Peyer's patch (tissue), 4 donors: ENCODE results near the gene FITM1.

Experiments used
- CTCF ChIP-seq, 6 experiments: fragments of 450-650 bp in 4 of 6; fragments of 200-600 bp in 2 of 6; sonication (generic) in 1 of 6; IDR thresholded peaks; one replicate each; pipeline ENCODE4 v1.5.1; 2017 to 2019; ENCODE audit warnings: antibody characterized with exemption in 6 of 6, mild to moderate bottlenecking in 3 of 6, moderate library complexity in 1 of 6
- POLR2A ChIP-seq, 2 donors: fragments of 450-650 bp; IDR thresholded peaks; one replicate each; pipeline ENCODE4 v1.5.1; 2017; ENCODE audit warnings: antibody characterized with exemption in 2 of 2, mild to moderate bottlenecking in 2 of 2, moderate library complexity in 2 of 2

GRCh38 chr14:24176599-24176998, 46.1 kb downstream of the FITM1 start:
- no peak for TF ChIP-seq CTCF (IDR thresholded peaks at IDR 0.05)
- no peak for TF ChIP-seq POLR2A (IDR thresholded peaks at IDR 0.05)
